HUES64 (cell line): Measurements from ENCODE around the gene SLC66A3.

ENCODE experiments used
- H3K27ac ChIP-seq: 2 replicates; pipeline ENCODE4 v1.7.0; 2013; ENCODE audit warnings: low read depth, low read length, inconsistent platforms
- H3K27me3 ChIP-seq: 2 replicates; pipeline ENCODE4 v1.6.1; 2013; ENCODE audit warnings: mild to moderate bottlenecking, low read length; ENCODE audit not compliant: insufficient read depth
- H3K36me3 ChIP-seq: 2 replicates; pipeline ENCODE4 v1.6.1; 2013; ENCODE audit warnings: mild to moderate bottlenecking, low read length; ENCODE audit not compliant: insufficient read depth
- H3K4me1 ChIP-seq: 2 replicates; pipeline ENCODE4 v1.6.1; 2013; ENCODE audit warnings: mild to moderate bottlenecking, low read length, moderate library complexity; ENCODE audit not compliant: insufficient read depth
- H3K4me3 ChIP-seq: 2 replicates; pipeline ENCODE4 v1.5.1; 2013; ENCODE audit warnings: mild to moderate bottlenecking, low read length, moderate library complexity
- H3K9ac ChIP-seq: 2 replicates; pipeline ENCODE4 v1.6.1; 2013; ENCODE audit warnings: mild to moderate bottlenecking, low read depth, low read length
- H3K9me3 ChIP-seq: 2 replicates; pipeline ENCODE4 v1.6.1; 2013; ENCODE audit warnings: low read depth, low read length; ENCODE audit not compliant: insufficient read depth
- WGBS: fragments of 150-250, 120-280 bp; methylation state at CpG from one replicate; pipeline ENCODE4 v1.1.7; 2013; ENCODE audit warnings: missing lambda C conversion rate; 5-methylcytosine and 5-hydroxymethylcytosine counted together

Gene SLC66A3

DNA sequence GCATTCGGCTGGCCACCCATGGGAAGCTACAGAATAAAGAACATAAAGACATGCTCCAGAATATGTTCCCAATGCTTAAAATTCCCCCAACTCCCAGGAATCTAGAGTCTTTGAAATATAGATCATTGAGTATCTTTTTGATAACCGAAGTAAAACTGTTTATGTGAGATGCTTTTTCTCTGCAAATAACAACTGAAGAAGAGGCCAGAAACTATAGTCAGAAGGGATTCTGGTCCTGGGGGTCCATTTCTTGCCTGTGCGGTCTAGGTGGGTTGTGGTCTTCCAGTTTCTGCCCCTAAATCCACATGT, 30.6 kb upstream of the SLC66A3 start:
- no peaks in the 10 kb centered on the region for H3K36me3 ChIP-seq
- no peak overlapping the region for H3K9ac ChIP-seq
- H3K27ac ChIP-seq: no peak overlapping the region
- no peaks in the 10 kb centered on the region for H3K27me3 ChIP-seq
- 70% methylated on average over 3 of the region's 3 CpGs for WGBS
- H3K9me3 ChIP-seq: no peaks in the 10 kb centered on the region
- no peak overlapping the region for H3K4me3 ChIP-seq
- 0 out of 2 replicates have a peak, but pooled peaks cover 2% of the 10 kb centered on the region for H3K4me1 ChIP-seq

DNA sequence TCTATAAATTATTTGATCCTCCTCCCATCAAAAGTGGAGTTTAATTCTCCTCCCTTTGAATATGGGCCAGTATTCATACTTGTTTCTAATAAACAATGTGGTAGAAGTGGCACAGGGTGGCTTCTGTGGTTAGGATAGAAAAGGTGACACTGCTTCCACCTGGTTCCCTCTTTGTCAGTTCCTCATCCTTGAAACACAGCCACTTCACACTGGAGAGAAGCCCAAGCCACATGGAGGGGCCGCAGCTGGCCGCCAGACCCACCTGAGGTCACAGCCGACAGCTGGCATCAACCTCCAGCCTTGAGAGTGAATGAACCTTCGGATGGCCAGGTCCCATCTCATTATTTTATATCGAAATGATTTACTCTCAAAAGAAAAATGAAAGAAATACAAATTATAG, 27.5 kb upstream of the SLC66A3 start:
- 0 out of 2 replicates have a peak, but pooled peaks cover 5% of the 10 kb centered on the region for H3K4me1 ChIP-seq
- H3K9me3 ChIP-seq: no peaks in the 10 kb centered on the region
- no peak overlapping the region for H3K9ac ChIP-seq
- no peaks in the 10 kb centered on the region for H3K27me3 ChIP-seq
- H3K36me3 ChIP-seq: no peaks in the 10 kb centered on the region
- H3K4me3 ChIP-seq: no peak overlapping the region
- no peak overlapping the region for H3K27ac ChIP-seq
- WGBS: 94% methylated on average over 4 of the region's 5 CpGs

DNA sequence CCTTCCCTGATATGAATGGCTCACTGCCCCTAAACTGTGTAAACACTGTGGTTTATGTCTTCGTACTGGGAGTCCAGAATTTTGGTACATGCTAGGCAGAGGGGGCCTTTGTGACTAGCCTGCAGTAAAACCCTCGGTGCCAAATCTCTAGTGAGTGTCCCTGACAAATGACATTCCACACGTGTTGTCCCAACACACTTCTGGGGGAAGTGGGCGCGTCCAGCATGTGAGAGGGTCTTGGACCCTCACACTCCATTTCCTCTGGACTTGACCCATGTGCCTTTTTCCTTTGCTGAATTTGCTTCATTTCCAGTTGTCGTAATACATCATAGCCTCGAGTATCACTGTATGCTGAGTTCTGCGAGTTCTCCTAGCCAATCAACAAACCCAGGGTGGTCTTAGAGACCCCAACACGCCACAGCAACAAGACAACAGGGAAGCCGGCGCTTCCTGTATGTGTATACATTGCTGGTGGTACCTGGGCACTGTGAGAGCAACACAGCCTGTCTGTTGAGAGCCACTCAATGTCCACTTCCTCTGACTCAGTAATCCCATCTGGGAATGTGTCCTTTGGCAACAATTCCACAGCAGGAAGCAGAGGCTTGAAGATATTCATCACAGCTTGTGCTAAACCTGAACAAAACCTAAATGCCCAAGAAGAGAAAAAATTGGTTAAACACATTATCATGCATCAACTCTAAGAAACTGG, 26.9 kb upstream of the SLC66A3 start:
- Histone ChIP-seq H3K27me3 (0 out of 2 replicates have a peak, but pooled peaks cover under 1% of the 10 kb centered on the region), H3K36me3 (no peaks in the 10 kb centered on the region), H3K4me1 (0 out of 2 replicates have a peak, but pooled peaks cover 9% of the 10 kb centered on the region), H3K27ac (no peak overlapping the region), H3K9me3 (no peaks in the 10 kb centered on the region), H3K9ac (no peak overlapping the region), H3K4me3 (no peak overlapping the region)
- 91% methylated on average over 11 of the region's 11 CpGs for WGBS

DNA sequence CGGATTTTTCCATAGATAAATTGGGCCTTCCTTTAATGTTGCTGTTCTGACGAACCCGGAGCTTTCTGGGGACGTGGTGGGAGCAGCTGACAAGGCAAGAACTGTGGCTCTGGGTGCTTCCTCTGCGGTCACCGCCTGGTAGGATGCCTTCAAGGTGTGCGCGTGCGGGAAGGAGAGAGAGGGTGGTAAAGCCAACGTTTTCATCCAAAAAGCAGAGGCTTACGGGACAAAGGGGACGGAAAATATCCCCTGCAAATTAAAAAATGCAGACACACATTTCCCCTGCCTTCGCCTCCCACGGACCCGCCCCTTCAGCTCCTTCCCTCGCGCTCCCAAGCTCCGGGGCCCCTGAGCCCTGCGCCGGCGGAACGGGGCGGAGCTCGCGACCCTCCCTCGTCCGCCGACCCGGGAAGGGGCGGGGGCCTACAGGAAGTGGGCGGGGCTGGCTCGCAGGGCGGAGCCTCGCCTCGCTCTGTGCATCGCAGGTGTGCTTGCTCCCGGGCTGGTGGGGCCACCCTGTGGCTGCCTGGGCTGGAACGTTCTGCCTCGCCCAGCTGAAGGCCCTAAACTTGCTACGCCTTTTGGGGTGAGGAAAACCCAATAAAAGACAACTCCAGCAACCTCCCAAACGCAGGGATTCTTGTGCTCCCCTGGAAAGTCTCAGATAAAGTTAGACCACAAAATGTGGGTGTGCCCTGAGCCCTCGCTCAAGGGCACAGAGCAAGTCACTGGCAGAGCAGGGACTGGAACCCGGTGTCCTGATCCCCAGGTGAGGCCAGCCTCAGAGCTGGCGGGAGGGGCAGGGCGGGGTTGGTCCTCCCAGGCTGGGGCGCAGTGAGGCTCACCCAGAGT, 25.4 kb upstream of the SLC66A3 start:
- Histone ChIP-seq H3K36me3 (no peaks in the 10 kb centered on the region), H3K4me1 (peaks cover 15% of the 10 kb centered on the region), H3K9ac (peak overlapping the region; percentile 1; the same call in 1 of the 2 replicates), H3K27ac (0 out of 2 replicates have a peak overlapping the region, but pooled peaks have one; percentile 46), H3K4me3 (peak overlapping the region; percentile 53), H3K27me3 (peaks cover 6% of the 10 kb centered on the region; the same call in 1 of the 2 replicates), H3K9me3 (no peaks in the 10 kb centered on the region)
- 13% methylated on average over 45 of the region's 46 CpGs for WGBS

DNA sequence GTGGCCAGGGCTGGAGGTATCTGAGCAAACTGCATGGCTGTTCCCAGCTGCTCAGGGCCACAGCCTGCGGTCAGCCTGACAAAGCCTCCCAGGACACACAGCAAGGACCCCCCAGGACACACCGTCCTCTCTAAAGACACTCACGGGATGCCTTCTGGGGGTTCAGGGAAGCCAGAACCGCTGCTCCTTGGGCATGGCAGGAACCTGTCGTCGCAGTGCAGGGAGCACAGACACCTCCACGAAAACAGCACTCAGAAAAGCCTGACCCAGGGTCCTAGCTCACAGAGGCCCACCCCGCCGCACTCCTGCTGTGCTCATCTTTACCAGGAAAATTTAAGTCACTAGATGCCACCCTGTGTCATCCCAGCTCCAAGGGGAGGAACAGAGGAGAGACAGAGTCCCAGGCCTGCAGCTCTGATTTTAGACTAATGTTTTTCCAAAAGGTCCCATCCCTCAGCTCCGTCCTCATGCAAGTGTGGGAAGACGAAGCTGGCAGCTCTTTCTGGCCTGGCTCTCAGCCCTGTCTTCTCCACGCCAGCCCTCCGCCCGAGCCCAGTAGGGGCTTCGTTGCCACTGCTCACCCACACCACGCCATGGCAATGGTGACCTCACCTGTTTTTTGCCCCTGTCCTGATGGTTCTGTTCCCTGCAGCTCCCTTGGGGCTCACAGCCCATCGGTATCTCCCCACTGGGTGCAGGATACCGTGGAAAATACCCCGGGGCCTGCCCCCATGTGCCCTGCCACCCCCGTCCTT, 23.9 kb upstream of the SLC66A3 start:
- Histone ChIP-seq H3K9me3 (no peaks in the 10 kb centered on the region), H3K9ac (no peak overlapping the region), H3K27ac (no peak overlapping the region), H3K36me3 (no peaks in the 10 kb centered on the region), H3K4me3 (no peak overlapping the region), H3K4me1 (peaks cover 15% of the 10 kb centered on the region), H3K27me3 (peaks cover 6% of the 10 kb centered on the region; the same call in 1 of the 2 replicates)
- WGBS: 91% methylated on average over 20 of the region's 20 CpGs

DNA sequence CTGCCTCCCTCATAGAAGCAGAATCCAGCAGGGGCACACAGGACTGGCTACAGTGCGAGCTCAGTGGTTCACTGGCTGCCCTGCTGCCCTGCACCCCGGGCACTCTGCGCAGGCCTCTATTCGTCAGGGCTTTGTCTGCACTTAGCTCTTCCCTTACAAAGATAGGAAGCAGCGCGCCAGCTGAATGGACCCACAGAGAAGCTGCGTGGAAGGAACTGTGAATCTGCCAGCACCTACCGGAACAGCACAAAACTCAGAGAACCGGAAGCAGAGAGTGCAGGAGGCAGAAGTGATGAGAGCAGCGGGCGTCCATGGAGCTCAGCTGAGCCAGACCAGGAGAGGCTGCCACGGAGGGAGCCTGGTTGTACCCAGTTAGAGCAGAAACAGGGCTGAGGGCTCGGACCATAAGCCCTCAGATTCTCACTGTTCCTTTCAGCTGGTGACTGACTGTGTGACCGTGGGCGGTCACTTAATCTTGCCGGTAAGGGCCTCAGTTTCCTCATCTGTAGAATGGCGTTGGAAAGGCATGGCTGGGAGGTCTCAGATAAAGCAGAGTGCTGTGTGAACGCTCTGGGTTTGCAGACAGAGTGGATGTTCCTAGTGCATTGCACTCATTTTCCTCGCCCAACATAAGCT, 23.1 kb upstream of the SLC66A3 start:
- H3K9ac ChIP-seq: no peak overlapping the region
- H3K27me3 ChIP-seq: peaks cover 6% of the 10 kb centered on the region; the same call in 1 of the 2 replicates
- WGBS: 84% methylated on average over 19 of the region's 19 CpGs
- H3K4me1 ChIP-seq: peaks cover 15% of the 10 kb centered on the region
- no peaks in the 10 kb centered on the region for H3K36me3 ChIP-seq
- no peak overlapping the region for H3K4me3 ChIP-seq
- no peak overlapping the region for H3K27ac ChIP-seq
- H3K9me3 ChIP-seq: no peaks in the 10 kb centered on the region

DNA sequence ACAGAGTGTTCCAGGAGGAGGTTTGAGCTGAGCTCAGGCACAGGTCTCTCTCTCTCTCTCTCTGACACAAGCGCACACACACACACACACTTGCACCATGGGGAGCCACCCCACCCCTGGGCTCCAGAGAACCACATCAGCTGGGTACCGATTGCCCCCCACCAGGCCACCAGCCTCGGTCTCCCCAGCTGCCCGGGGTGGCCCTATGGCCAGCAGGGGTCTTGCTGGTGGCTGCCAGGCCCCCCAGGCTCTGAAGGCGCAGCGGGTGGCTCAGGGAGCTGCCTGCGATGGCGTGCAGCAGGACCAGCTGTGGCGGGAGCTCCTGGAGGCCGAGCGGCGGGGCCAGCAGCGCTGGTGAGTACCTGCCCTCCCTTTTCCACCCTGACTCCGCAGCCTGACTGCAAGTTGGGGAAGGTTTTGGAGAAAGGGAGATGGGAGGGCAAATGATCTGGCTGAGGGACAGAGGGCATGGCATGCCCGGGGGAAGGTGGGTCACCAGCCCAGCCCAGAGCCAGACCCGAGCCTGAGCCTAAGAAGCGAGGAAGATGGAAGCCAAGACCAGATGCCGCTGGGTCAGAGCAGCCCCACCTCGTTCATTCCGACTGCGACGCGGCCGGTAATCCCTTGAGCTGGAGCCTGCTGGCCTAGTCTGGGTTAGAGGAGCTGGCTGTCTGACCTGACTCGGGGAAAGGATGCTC, 21.9 kb upstream of the SLC66A3 start:
- Histone ChIP-seq H3K27me3 (peaks cover 6% of the 10 kb centered on the region; the same call in 1 of the 2 replicates), H3K27ac (no peak overlapping the region), H3K9ac (peak overlapping the region; percentile 58), H3K36me3 (no peaks in the 10 kb centered on the region), H3K4me3 (peak overlapping the region; percentile 51), H3K4me1 (peaks cover 15% of the 10 kb centered on the region), H3K9me3 (no peaks in the 10 kb centered on the region)
- WGBS: 55% methylated on average over 23 of the region's 25 CpGs

DNA sequence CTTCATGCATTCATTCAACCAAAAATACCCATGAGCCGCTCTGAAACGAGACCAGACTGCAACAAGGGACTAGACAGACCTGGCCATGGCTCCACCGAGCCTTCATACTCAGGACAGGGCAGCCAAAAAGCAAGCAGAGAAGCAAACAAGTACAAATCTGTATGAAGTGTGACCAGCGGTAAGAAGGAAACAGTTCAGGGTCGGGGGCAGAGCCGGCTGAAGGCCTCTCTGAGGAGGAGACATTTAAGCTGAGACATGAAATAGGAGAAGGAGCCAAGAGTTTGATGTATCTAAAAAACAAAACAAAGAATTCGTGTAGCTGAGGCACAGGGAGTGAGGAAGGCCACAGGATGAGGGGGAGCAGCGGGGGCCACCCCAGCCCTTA, 21.3 kb upstream of the SLC66A3 start:
- H3K36me3 ChIP-seq: no peaks in the 10 kb centered on the region
- H3K9me3 ChIP-seq: no peaks in the 10 kb centered on the region
- 77% methylated on average over 8 of the region's 8 CpGs for WGBS
- no peak overlapping the region for H3K27ac ChIP-seq
- H3K9ac ChIP-seq: no peak overlapping the region
- peaks cover 15% of the 10 kb centered on the region for H3K4me1 ChIP-seq
- H3K4me3 ChIP-seq: peak overlapping the region; percentile 51
- peaks cover 6% of the 10 kb centered on the region; the same call in 1 of the 2 replicates for H3K27me3 ChIP-seq

DNA sequence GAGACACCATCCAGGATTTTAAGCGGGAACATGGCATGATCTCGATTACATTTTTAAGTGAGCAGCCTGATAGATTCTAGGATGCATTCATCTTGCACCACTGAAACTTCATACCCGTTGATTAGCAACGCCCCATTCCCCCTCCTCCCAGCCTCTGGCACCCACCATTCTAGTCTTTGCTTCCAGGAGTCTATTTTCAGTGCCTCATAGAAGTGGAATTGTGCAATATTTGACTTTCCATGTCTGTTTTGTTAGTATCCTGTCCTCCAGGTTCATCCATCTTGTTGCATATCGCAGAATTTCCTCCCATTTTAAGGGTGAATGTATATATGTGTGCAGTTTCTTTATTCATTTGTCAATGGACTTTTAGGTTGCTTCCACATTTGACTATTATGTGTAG, 20.9 kb upstream of the SLC66A3 start:
- no peak overlapping the region for H3K9ac ChIP-seq
- no peaks in the 10 kb centered on the region for H3K9me3 ChIP-seq
- 97% methylated on average over 5 of the region's 5 CpGs for WGBS
- no peak overlapping the region for H3K4me3 ChIP-seq
- peaks cover 15% of the 10 kb centered on the region for H3K4me1 ChIP-seq
- no peak overlapping the region for H3K27ac ChIP-seq
- H3K36me3 ChIP-seq: no peaks in the 10 kb centered on the region
- H3K27me3 ChIP-seq: peaks cover 6% of the 10 kb centered on the region; the same call in 1 of the 2 replicates

DNA sequence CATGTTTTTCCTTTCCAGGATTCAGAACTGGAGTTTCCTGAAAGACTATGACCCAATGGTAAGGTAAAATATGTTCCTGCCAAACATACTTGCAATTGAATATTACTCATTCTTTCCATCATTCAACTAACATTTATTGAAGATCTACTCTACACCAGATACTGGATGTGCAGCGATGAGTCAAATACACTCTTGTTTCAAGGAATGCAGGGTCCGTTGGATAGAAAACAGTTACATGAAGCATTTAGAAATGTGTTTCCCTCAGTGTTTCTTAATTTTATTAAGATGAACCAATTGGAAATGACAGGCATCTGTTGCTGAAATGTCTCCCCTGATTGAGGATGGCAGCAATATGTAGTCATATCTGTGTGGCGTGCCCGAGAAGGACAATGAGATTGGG, 14.8 kb upstream of the SLC66A3 start:
- Histone ChIP-seq H3K9ac (no peak overlapping the region), H3K4me1 (no peaks in the 10 kb centered on the region), H3K36me3 (no peaks in the 10 kb centered on the region), H3K27me3 (no peaks in the 10 kb centered on the region), H3K27ac (no peak overlapping the region), H3K4me3 (no peak overlapping the region), H3K9me3 (no peaks in the 10 kb centered on the region)
- WGBS: over 99% methylated on average over 4 of the region's 4 CpGs
